ENCODE results near the gene LYVE1.

DNA sequence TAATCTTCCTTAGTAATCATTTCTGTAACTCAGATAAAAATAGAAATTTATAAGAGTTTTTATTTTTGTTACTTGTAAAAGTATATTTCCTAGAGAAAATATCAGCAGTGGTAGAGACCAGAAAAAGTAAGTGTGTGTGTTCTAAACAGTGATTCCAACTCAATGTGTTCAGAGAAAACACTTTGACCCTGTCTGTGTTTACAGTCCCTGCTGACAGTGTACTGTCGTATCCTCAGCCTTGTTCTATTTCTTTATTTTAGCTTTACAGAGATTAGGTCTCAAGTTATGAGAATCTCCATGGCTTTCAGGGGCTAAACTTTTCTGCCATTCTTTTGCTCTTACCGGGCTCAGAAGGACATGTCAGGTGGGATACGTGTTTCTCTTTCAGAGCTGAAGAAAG, 10.2 kb downstream of the LYVE1 start:
- TF ChIP-seq, protein P1, sequence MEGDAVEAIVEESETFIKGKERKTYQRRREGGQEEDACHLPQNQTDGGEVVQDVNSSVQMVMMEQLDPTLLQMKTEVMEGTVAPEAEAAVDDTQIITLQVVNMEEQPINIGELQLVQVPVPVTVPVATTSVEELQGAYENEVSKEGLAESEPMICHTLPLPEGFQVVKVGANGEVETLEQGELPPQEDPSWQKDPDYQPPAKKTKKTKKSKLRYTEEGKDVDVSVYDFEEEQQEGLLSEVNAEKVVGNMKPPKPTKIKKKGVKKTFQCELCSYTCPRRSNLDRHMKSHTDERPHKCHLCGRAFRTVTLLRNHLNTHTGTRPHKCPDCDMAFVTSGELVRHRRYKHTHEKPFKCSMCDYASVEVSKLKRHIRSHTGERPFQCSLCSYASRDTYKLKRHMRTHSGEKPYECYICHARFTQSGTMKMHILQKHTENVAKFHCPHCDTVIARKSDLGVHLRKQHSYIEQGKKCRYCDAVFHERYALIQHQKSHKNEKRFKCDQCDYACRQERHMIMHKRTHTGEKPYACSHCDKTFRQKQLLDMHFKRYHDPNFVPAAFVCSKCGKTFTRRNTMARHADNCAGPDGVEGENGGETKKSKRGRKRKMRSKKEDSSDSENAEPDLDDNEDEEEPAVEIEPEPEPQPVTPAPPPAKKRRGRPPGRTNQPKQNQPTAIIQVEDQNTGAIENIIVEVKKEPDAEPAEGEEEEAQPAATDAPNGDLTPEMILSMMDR (IDR thresholded peaks at IDR 0.05; ENCODE audit: low read length): no peak
- TF ChIP-seq EZH2 (optimal IDR thresholded peaks at IDR 0.05; ENCODE audit: low read depth, low read length) (no peak), EZH2phosphoT487 (IDR thresholded peaks at IDR 0.05; ENCODE audit: low read length) (no peak)

Measured in MM.1S (cell line).